Rectal smooth muscle tissue (tissue), 1 donor: Measurements from ENCODE around the gene MARCHF9.
A peak's percentile ranks its signal among the peaks of the same experiment; 100 is the strongest.
"Not testable (repeated sequence)": the region's sequence is repeated elsewhere in the genome, so short reads cannot be mapped to it uniquely, and the experiment has no call there.

ENCODE experiments used
- H3K27ac ChIP-seq: one replicate; pipeline ENCODE4 v1.7.0; 2013; ENCODE audit warnings: low read depth, low read length, inconsistent platforms
- H3K27me3 ChIP-seq: one replicate; pipeline ENCODE4 v1.7.0; 2013; ENCODE audit warnings: low read length; ENCODE audit not compliant: control insufficient read depth, insufficient read depth
- H3K36me3 ChIP-seq: one replicate; pipeline ENCODE4 v1.7.0; 2013; ENCODE audit warnings: low read length; ENCODE audit not compliant: control insufficient read depth, insufficient read depth
- H3K4me1 ChIP-seq: one replicate; pipeline ENCODE4 v1.7.0; 2013; ENCODE audit warnings: low read length; ENCODE audit not compliant: control insufficient read depth, insufficient read depth
- H3K4me3 ChIP-seq: one replicate; pipeline ENCODE4 v1.7.0; 2013; ENCODE audit warnings: low read length
- H3K9ac ChIP-seq: one replicate; pipeline ENCODE4 v1.7.0; 2013; ENCODE audit warnings: low read length

MARCHF9 gene, protein sequence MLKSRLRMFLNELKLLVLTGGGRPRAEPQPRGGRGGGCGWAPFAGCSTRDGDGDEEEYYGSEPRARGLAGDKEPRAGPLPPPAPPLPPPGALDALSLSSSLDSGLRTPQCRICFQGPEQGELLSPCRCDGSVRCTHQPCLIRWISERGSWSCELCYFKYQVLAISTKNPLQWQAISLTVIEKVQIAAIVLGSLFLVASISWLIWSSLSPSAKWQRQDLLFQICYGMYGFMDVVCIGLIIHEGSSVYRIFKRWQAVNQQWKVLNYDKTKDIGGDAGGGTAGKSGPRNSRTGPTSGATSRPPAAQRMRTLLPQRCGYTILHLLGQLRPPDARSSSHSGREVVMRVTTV

DNA sequence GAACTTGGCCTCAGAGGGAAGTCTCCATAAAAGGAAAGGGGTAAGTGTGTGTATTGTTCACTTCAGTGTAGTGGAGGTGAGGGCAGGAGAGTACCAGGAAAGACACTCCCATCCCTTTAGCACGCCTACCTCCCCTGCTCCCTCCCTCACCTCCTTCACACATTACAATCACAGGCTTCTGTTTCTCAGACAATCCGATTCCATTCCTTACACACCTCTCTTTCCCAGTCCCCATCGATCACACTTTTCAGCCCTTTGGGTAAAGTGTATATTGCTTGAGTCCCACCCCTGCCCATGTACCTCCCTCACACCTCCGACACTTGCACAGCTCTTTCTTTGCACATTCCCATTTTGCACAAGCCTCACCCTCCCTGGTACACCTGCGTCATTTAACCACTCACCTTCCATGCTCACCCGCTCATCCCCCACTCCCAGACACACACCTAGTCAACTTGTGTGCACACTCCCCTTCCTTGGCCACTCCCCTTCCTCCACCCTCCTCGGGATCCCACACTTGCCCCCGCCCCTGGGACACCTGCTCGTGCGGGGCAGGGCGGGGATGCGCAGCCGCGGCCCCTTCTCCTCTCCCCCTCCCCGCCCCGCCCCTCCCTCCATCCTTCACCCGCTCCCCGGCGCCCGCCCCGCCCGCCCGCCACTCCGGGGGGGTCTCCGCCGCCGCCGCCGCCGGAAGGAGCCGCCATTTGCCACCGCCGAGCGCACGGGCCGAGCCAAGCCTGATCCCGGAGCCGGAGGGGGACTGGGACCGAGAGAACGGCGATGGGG is at the start of gene MARCHF9:
TSS of gene MARCHF9 (plus strand) at position 693 of the 783 bp plus-strand sequence. CDS start 426 bp downstream, outside the sequence.
- no peak within 1 kb of the TSS for H3K27ac ChIP-seq
- no peaks in the 10 kb centered on the region for H3K27me3 ChIP-seq
- peaks cover 15% of the 10 kb centered on the region for H3K4me1 ChIP-seq
- peak within 1 kb of the TSS; percentile 73 for H3K4me3 ChIP-seq
- H3K36me3 ChIP-seq, result peaks cover 8% of the 10 kb centered on the region
- H3K9ac ChIP-seq, result no peak within 1 kb of the TSS

DNA sequence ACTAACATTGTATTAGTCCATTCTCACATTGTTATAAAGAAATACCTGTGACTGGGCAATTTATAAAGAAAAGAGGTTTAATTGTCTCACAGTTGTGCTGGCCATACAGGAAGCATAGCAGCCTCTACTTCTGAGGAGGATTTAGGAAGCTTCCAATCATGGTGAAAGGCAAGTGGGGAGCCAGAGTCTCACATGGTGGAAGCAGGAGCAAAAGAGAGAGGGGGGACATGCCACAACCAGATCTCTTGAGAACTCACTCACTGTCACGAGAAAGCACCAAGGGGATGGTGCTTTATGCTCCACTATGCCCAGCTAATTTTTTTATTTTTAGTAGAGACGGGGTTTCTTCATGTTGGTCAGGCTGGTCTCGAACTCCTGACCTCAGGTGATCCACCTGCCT is 47.7 kb upstream of the MARCHF9 start:
- Histone ChIP-seq H3K36me3 (peaks cover 2% of the 10 kb centered on the region), H3K9ac (no peak overlapping the region), H3K4me1 (no peaks in the 10 kb centered on the region), H3K27ac (no peak overlapping the region), H3K4me3 (no peak overlapping the region), H3K27me3 (no peaks in the 10 kb centered on the region)

DNA sequence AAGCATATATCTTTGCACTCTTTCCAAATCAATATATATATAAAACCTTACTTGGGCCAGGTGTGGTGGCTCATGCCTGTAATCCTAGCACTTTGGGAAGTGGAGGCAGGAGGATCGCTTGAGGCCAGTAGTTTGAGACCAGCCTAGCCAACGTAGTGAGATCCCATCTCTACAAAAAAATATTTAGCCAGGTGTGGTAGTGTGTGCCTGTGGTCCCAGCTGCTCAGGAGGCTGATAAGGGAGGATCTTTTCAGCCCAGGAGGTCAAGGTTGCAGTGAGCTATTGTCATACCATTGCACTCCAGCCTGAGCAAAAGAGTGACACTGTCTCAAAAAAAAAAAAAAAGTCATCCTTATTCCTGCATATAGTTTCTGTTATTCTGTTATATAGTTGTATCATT is 46.6 kb upstream of the MARCHF9 start:
- no peak overlapping the region for H3K4me3 ChIP-seq
- H3K9ac ChIP-seq, result no peak overlapping the region
- H3K36me3 ChIP-seq, result peaks cover 2% of the 10 kb centered on the region
- H3K27ac ChIP-seq, result no peak overlapping the region
- H3K27me3 ChIP-seq, result no peaks in the 10 kb centered on the region
- no peaks in the 10 kb centered on the region for H3K4me1 ChIP-seq

DNA sequence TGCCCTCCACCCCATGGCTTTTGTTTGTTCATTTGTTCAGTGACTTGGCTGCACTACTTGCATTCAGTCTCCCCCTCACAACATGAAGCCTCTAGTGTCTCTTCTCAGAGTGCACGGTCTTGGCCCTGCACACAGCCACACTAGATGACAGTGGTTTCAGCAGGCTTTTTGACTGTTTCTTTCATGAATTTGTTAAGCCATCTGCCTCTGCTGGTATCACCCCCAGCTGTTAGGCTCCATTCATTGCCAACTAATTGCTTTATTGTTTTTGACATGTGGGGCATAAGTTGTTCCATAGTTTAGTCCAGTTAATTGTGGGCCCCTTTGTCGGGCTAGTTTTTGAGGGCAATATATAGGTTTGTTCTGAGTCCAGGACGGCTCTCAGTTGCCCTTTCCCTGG is 42.2 kb upstream of the MARCHF9 start:
- Histone ChIP-seq H3K27me3 (no peaks in the 10 kb centered on the region), H3K36me3 (peaks cover 21% of the 10 kb centered on the region), H3K27ac (no peak overlapping the region), H3K9ac (no peak overlapping the region), H3K4me3 (no peak overlapping the region), H3K4me1 (no peaks in the 10 kb centered on the region)

DNA sequence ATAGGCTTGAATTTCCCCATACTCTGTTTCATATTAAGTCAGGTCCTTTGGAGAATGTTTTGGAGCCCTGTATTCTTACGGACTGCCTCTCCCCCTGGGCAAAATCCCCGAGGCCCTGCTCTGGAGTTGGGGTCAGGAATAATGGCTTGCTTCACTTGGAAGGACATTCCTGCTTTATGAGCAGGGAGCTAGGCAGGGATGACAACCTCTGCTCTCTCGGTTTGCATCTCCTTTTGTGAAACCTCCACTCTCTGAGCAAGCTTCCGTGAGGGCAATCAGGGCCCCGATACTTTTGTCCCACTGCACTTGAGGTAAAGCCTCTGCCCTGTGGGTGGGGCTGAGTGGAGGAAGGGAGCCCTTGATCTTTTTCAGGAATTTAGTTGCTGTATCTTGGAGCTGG is 41.7 kb upstream of the MARCHF9 start:
- Histone ChIP-seq H3K4me3 (no peak overlapping the region), H3K9ac (no peak overlapping the region), H3K27me3 (no peaks in the 10 kb centered on the region), H3K36me3 (peaks cover 26% of the 10 kb centered on the region), H3K4me1 (no peaks in the 10 kb centered on the region), H3K27ac (no peak overlapping the region)

DNA sequence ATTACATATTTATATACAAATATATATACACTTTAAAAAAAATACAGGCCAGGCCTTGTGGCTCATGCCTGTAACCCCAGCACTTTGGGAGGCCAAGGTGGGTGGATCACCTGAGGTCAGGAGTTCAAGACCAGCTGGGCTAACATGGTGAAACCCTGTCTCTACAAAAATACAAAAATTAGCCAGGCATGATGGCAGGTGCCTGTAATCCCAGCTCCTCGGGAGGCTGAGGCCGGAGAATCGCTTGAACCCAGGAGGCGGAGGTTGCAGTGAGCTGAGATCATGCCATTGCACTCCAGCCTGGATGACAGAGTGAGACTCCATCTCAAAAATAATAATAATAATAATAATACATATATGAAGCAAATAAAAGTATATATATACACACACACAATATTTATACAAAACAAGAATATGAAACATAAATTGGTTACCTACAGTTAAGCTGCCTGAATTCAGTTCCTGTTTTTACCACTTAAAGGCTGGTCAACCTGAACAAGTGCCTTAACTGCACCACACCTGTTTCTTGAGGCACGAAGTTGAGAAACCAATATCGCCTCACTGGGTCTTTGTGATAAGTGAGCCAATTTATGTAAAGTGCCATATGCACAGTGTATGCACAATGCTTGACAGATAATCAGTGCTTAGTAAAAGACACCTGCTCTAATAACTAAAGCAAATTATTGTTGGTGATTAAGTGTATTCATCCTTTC is 39.7 kb upstream of the MARCHF9 start:
- H3K4me1 ChIP-seq, H3K27ac ChIP-seq, H3K9ac ChIP-seq, H3K27me3 ChIP-seq, H3K4me3 ChIP-seq: not testable (repeated sequence)
- H3K36me3 ChIP-seq, result peaks cover 34% of the 10 kb centered on the region

DNA sequence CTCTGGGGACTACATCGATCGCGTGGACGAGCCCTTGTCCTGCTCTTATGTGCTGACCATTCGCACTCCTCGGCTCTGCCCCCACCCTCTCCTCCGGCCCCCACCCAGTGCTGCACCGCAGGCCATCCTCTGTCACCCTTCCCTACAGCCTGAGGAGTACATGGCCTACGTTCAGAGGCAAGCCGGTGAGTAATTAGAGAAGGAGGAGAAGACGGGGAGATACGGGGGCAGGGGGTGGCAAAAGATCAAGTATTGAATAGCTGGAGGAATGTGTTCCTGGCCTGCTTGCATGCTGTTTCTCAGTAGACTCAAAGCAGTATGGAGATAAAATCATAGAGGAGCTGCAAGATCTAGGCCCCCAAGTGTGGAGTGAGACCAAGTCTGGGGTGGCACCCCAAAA is 39.1 kb upstream of the MARCHF9 start:
- no peak overlapping the region for H3K27ac ChIP-seq
- H3K4me1 ChIP-seq, result no peaks in the 10 kb centered on the region
- H3K27me3 ChIP-seq, result no peaks in the 10 kb centered on the region
- no peak overlapping the region for H3K4me3 ChIP-seq
- no peak overlapping the region for H3K9ac ChIP-seq
- peaks cover 37% of the 10 kb centered on the region for H3K36me3 ChIP-seq

DNA sequence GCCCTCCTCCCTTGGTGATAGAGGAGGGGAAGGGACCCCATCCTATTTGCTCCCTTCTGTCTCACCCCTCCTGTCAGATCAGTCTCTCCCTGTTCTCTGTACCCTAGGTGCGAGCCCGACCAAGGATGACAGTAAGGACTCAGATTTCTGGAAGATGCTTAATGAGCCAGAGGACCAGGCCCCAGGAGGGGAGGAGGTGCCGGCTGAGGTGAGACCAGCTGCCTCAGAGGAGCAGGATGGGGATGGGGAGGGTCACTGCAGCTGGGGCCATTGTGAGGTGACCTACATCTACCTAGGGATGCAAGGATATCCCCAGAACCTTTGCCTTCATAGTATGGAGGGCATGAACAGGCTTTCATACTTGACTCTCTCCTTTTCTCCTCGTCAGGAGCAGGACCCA is 38.6 kb upstream of the MARCHF9 start:
- Histone ChIP-seq H3K9ac (no peak overlapping the region), H3K4me3 (no peak overlapping the region), H3K27me3 (no peaks in the 10 kb centered on the region), H3K27ac (no peak overlapping the region), H3K36me3 (peaks cover 43% of the 10 kb centered on the region), H3K4me1 (no peaks in the 10 kb centered on the region)

DNA sequence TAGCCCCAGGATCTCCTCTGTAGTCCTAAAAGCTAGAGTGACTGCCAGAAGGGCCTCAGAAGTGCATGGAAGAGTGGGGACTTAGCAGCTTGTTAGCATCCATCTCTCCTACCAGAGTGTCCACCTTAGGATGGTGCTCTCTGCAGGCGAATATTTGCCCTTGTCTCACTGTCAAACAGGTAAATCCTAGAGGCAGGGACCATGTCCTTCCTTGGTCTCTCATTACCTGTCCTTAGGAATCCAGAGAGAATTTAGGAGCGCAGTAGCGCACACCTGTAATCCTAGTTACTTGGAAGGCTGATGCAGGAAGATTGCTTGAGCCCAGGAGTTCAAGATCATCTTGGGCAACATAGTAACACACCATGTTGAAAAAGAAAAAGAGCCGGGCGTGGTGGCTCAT is 37.8 kb upstream of the MARCHF9 start:
- Histone ChIP-seq H3K9ac (no peak overlapping the region), H3K4me1 (no peaks in the 10 kb centered on the region), H3K4me3 (no peak overlapping the region), H3K36me3 (peaks cover 43% of the 10 kb centered on the region), H3K27ac (no peak overlapping the region), H3K27me3 (no peaks in the 10 kb centered on the region)

DNA sequence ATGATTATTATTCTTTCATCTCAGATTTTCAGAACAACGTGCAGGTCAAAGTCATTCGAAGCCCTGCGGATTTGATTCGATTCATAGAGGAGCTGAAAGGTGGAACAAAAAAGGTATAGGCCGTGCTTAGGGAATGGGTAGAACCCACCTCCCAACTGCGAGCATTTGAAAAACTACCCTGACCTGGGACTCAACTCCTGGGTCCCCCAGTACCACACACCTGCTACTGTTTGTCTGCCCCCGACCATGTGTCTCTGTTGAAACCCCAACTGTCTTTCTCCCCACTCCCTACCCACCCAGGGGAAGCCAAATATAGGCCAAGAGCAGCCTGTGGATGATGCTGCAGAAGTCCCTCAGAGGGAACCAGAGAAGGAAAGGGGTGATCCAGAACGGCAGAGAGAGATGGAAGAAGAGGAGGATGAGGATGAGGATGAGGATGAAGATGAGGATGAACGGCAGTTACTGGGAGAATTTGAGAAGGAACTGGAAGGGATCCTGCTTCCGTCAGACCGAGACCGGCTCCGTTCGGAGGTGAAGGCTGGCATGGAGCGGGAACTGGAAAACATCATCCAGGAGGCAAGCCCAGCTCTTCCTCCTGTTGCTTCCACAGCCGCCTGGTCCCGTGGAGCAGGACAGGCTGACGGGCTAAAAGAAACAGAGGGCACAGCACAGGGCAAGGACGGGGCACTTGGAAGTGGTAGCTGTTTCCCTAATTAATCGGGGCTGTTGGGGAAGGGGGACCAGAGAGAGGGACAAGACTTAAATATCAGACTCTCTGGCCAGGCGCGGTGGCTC is 36.9 kb upstream of the MARCHF9 start:
- Histone ChIP-seq H3K4me3 (no peak overlapping the region), H3K27ac (no peak overlapping the region), H3K9ac (no peak overlapping the region), H3K4me1 (no peaks in the 10 kb centered on the region), H3K36me3 (peaks cover 43% of the 10 kb centered on the region), H3K27me3 (no peaks in the 10 kb centered on the region)

DNA sequence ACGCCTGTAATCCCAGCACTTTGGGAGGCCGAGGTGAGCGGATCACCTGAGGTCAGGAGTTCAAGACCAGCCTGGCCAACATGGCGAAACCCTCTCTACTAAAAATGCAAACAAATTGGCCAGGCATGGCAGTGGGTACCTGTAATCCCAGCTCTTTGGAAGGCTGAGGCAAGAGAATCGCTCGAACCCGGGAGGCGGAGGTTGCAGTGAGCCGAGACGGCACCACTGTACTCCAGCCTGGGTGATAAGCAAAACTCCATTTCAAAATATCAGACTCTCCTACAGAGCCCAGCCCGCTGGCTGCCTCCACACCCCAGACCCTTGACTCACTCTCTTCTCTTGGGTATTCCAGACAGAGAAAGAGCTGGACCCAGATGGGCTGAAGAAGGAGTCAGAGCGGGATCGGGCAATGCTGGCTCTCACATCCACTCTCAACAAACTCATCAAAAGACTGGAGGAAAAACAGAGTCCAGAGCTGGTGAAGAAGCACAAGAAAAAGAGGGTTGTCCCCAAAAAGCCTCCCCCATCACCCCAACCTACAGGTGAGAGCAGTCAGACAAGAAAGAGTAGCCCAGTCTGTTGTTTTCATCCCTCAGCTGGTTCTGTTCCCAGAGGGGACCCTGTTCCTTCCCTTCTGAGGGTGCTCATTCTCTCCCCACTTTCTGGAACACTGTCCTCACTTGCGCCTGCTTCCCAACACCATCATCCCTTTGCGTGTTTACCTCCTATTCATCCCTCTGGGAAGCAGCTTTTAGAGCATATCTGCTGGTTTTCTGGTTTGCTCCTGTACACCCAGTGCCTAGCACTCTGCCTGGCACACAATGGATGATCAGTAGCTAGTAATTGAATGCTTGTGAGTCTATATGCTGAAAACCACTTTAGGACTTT is 36.0 kb upstream of the MARCHF9 start:
- H3K9ac ChIP-seq, result no peak overlapping the region
- peaks cover 43% of the 10 kb centered on the region for H3K36me3 ChIP-seq
- no peaks in the 10 kb centered on the region for H3K4me1 ChIP-seq
- H3K4me3 ChIP-seq, result no peak overlapping the region
- H3K27me3 ChIP-seq, result no peaks in the 10 kb centered on the region
- H3K27ac ChIP-seq, result no peak overlapping the region
